NCI-H128 (cell line): Measurements from ENCODE around the gene ZC3H13.

Source experiments
- DNase-seq: peaks from one replicate; lab custom pipeline; 2025; ENCODE audit not compliant: unreplicated experiment; lab: John Stamatoyannopoulos, UW

The ZC3H13 gene

GRCh38 chr13:46052319-46053161 lies at the start of gene ZC3H13:
ZC3H13 (minus strand) TSS chr13:46052746; CDS start chr13:46045507, 7,239 bp downstream.
- DNase-seq: peak; percentile 92

GRCh38 chr13:46102255-46102605 lies 49.7 kb upstream of the ZC3H13 start:
- DNase-seq: no peak

- no peak for DNase-seq
Measured at GRCh38 chr13:46101484-46102254, 49.1 kb upstream of the ZC3H13 start.

- no peak for DNase-seq
Measured at GRCh38 chr13:46101002-46101401, 48.5 kb upstream of the ZC3H13 start.

- no peak for DNase-seq
Measured at GRCh38 chr13:46100191-46100815, 47.8 kb upstream of the ZC3H13 start.

GRCh38 chr13:46097663-46098062 lies 45.1 kb upstream of the ZC3H13 start:
- no peak for DNase-seq

GRCh38 chr13:46097015-46097414 lies 44.5 kb upstream of the ZC3H13 start:
- DNase-seq: no peak

GRCh38 chr13:46094478-46094877 lies 41.9 kb upstream of the ZC3H13 start:
- no peak for DNase-seq

- no peak for DNase-seq
Measured at GRCh38 chr13:46088821-46089562, 36.4 kb upstream of the ZC3H13 start.

- no peak for DNase-seq
Measured at GRCh38 chr13:46087481-46087880, 34.9 kb upstream of the ZC3H13 start.

GRCh38 chr13:46086985-46087384 lies 34.4 kb upstream of the ZC3H13 start:
- DNase-seq: no peak

GRCh38 chr13:46086421-46086922 lies 33.9 kb upstream of the ZC3H13 start:
- no peak for DNase-seq

GRCh38 chr13:46085737-46086136 lies 33.2 kb upstream of the ZC3H13 start:
- no peak for DNase-seq

- no peak for DNase-seq
Measured at GRCh38 chr13:46082324-46082723, 29.8 kb upstream of the ZC3H13 start.

GRCh38 chr13:46079770-46080169 lies 27.2 kb upstream of the ZC3H13 start:
- no peak for DNase-seq

GRCh38 chr13:46077265-46077664 lies 24.7 kb upstream of the ZC3H13 start:
- no peak for DNase-seq

- DNase-seq: no peak
Measured at GRCh38 chr13:46076827-46077226, 24.3 kb upstream of the ZC3H13 start.

GRCh38 chr13:46075811-46076210 lies 23.3 kb upstream of the ZC3H13 start:
- no peak for DNase-seq

- DNase-seq: no peak
Measured at GRCh38 chr13:46071590-46072249, 19.2 kb upstream of the ZC3H13 start.

- DNase-seq: no peak
Measured at GRCh38 chr13:46063292-46063691, 10.7 kb upstream of the ZC3H13 start.
